Measurements from ENCODE around the gene S100A2.
"Not testable (repeated sequence)": the region's sequence is repeated elsewhere in the genome, so short reads cannot be mapped to it uniquely, and the experiment has no call there.

- TF ChIP-seq CTCF (conservative IDR thresholded peaks at IDR 0.05; ENCODE audit: low read depth in 2 of 2); EZH2phosphoT487 (IDR thresholded peaks at IDR 0.05; ENCODE audit: unreplicated experiment); ETS1 (IDR thresholded peaks at IDR 0.05); EZH2 (IDR thresholded peaks at IDR 0.05; ENCODE audit: low read depth, unreplicated experiment); POLR2AphosphoS5 (IDR thresholded peaks at IDR 0.05; ENCODE audit: low read depth); REST (IDR thresholded peaks at IDR 0.05; ENCODE audit: unreplicated experiment); CREB1 (CRISPR knock-in tag; IDR thresholded peaks at IDR 0.05; ENCODE audit: low read depth); NANOG (IDR thresholded peaks at IDR 0.05; ENCODE audit: borderline replicate concordance); ZNF331 (CRISPR knock-in tag; IDR thresholded peaks at IDR 0.05; ENCODE audit: low read depth); ZNF114 (CRISPR knock-in tag; IDR thresholded peaks at IDR 0.05); STAT1 (IDR thresholded peaks at IDR 0.05; ENCODE audit: unreplicated experiment); JUNB (IDR thresholded peaks at IDR 0.05; ENCODE audit: unreplicated experiment); ZNF462 (CRISPR knock-in tag; IDR thresholded peaks at IDR 0.05): not testable (repeated sequence)
Observed at GRCh38 chr1:153588033-153588432, 22.4 kb upstream of the S100A2 start.

All from GM23338 (cell line).